ENCODE measurements around the gene CALHM2. TPM values are rescaled to one million over a fixed set of nuclear protein-coding genes. Genes with fewer than 3 reads are reported as not detected.

Gene CALHM2
- polyA plus RNA-seq, 4 donors, result 11.8 to 34.7 (median 12.6) TPM

- DNase-seq (ENCODE audit: low read depth in 4 of 4, low spot score in 3 of 4), result no peak
Measured at GRCh38 chr10:103451091-103451813, 918 bp downstream of the CALHM2 start.

DNA sequence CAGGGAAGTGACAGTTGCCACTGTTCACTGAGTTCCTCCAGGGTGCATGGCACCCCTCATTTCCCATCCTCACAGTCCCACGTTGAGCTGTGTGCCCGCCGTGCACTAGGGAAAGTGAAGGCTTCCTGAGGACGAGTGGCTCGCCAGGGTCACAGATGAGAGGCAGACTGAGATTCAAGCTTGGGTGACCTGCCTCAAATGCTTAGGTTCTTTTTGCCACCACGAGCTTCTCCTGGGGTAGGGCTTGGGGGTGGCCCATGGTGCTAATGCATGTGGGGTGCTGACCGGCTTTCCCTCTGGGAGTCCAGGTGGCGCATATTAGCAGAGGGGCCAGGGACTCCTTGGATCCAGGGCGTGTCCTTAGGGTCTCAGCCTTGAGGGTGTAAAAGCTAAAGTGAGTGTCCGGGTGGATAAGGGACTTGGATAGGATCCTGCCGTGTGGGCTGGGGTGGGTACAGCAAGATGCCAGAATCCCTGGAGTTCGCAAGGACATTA lies 1.9 kb downstream of the CALHM2 start:
- no peak for DNase-seq (ENCODE audit: low read depth in 4 of 4, low spot score in 3 of 4)

DNA sequence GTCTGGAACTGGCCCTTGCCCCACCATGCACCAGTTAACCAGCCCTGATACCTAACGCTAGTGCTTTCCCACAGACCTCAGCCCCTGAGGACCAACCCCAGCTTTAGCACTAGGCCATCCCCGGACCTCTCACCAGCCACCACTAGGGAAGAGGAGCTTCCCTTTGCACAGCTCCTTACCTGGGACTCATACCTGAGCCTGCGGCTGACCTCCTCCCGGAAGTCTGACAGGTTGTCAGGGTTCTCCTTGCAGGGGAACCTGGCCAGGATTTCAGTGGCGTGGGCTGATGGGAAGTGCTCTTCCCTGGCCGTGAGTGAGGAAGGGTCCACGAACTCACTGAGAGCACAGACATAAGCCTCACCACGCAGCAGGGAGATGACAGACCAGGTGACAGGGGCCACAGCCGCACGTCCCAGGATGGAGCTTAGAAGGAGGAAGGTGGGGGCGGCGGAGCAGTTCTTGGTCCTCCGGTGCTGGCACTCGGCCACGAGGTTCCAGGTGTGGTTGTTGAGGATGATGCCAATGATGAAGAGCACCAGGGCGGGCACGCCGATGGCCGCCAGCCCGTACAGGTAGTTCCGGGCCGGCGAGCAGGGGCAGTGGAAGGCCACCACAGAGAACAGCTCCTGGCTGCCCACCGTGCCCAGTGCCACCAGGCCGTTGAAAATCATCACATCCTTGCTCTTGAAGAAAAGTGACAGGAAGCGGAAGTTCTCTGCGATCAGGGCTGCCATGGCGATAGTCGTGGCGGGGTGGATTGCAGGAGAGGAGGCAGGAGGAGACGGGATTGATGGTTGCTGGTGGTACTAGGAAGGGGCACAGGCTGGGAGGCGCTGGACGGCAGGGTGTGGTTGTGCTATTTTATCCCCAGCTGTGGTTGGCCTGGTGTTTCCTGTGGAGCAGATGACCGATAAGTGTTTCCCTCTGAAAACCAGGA lies 2.7 kb downstream of the CALHM2 start:
- no peak for DNase-seq (ENCODE audit: low read depth in 4 of 4, low spot score in 3 of 4)

- no peak for DNase-seq (ENCODE audit: low read depth in 4 of 4, low spot score in 3 of 4)
Measured at GRCh38 chr10:103448746-103449145, 3.4 kb downstream of the CALHM2 start.

DNA sequence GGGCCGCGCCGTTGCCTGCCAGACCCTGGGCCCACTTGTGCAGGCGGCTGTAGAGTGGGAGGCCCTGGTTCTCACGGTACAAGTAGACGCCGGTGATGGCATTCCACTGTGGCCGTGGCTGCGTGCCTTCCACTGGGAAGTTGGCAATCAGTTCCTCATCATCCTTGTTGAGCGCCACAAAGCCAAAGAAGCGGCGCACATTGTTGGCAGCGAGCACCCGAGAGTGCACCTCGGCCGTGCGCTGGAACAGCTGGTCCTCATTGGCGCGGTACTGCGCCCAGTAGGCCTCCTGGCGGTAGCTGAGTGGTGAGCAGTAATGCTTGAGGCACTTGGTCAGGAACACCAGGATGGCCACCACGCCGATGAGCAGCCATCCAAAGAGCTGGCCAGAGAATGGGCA lies 5.0 kb downstream of the CALHM2 start:
- no peak for DNase-seq (ENCODE audit: low read depth in 4 of 4, low spot score in 3 of 4)

GRCh38 chr10:103445767-103446567 lies 6.2 kb downstream of the CALHM2 start:
- DNase-seq (ENCODE audit: low read depth in 4 of 4, low spot score in 3 of 4), result no peak

DNA sequence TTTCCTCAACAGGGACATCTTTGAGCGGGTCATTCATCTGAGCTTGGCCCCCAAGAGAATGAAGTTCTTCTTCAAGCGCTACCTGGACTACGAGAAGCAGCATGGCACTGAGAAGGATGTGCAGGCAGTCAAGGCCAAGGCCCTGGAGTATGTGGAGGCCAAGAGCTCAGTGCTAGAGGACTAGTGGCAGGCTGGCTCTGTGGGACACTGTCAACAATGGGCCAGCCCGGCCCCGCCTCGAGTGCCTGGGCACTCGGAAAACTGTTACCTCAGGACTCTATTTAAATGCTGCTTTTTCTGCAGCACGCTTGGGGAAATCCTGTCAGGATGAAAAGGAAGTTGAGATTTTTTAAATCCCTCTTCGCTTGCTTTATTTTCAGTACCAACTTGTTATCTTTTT lies 6.8 kb downstream of the CALHM2 start:
- no peak for DNase-seq (ENCODE audit: low read depth in 4 of 4, low spot score in 3 of 4)

GRCh38 chr10:103444478-103444877 lies 7.7 kb downstream of the CALHM2 start:
- DNase-seq (ENCODE audit: low read depth in 4 of 4, low spot score in 3 of 4), result no peak

- DNase-seq (ENCODE audit: low read depth in 4 of 4, low spot score in 3 of 4), result no peak
Measured at GRCh38 chr10:103443475-103444185, 8.5 kb downstream of the CALHM2 start.

- no peak for DNase-seq (ENCODE audit: low read depth in 4 of 4, low spot score in 3 of 4)
Measured at GRCh38 chr10:103442031-103442461, 10.1 kb downstream of the CALHM2 start.

DNA sequence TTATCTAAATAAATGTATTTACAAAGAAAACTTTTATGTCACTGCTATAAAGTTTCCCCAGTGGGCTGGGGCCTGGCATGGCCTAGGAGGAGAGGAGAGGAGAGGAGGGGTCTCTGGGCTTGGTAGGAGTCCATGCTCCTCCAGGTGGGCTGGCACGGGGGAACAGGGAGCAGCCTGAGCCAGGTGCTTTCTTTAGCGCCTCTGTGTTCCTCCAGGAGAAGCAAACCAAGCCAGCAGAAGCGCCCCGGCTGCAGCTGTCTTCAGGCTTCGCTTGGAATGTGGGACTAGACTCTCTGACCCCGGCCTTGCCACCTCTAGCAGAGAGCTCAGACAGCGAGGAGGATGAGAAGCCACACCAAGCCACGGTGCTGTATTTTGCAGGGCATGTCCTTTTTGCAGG lies 10.6 kb downstream of the CALHM2 start:
- DNase-seq (ENCODE audit: low read depth in 4 of 4, low spot score in 3 of 4), result no peak

DNA sequence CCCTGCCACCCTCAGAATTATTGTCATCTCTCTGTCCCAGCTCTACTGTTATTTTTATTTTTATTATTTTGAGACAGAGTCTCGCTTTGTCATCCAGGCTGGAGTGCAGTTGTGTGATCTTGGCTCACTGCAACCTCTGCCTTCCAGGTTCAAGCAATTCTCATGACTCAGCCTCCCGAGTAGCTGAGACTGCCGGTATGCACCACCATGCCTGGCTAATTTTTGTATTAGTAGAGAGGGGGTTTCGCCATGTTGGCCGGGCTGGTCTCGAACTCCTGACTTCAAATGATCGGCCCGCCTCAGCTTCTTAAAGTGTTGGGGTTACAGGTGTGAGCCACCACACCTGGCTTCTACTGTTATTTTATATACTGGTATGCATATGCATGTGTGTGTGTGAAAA lies 11.0 kb downstream of the CALHM2 start:
- DNase-seq (ENCODE audit: low read depth in 4 of 4, low spot score in 3 of 4), result no peak

DNA sequence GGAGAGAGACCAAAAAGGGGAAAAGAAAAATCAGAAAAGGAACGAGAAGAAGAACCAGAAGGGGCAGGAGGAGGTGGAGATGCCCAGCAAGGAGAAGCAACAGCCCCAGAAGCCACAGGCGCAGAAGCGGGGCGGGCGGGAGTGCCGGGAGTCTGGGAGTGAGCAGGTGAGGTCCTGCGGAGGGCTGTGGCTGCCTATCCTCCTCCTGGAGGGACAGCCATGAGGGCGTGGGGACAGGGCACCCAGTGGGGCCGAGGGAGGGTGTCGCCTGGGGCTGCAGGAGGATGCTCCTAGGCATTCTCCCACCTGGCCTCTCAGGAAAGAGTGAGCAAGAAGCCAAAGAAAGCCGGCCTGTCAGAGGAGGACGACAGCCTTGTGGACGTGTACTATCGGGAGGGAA lies 11.8 kb downstream of the CALHM2 start:
- no peak for DNase-seq (ENCODE audit: low read depth in 4 of 4, low spot score in 3 of 4)

DNA sequence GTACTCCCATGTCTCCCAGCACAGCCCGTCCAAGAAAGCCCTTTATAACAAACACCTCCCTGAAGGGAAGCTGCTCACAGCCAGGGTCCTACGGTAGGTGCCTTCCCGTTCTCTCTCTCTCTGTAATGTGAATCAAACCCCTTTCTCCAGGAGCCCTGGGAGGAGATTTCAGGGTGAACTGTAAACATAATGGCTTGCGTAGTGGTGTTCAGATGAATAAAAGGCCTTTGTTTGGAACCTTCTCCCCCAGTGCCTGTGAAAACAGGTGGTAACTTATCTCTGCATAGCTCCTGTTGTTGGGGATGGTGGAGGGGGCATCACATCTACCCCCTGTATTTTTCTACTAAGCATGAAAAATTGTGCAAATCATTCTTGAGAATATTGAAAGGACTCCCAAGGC lies 12.4 kb downstream of the CALHM2 start:
- DNase-seq (ENCODE audit: low read depth in 4 of 4, low spot score in 3 of 4), result no peak

GRCh38 chr10:103433858-103434257 lies 18.3 kb downstream of the CALHM2 start:
- DNase-seq (ENCODE audit: low read depth in 4 of 4, low spot score in 3 of 4), result no peak

DNA sequence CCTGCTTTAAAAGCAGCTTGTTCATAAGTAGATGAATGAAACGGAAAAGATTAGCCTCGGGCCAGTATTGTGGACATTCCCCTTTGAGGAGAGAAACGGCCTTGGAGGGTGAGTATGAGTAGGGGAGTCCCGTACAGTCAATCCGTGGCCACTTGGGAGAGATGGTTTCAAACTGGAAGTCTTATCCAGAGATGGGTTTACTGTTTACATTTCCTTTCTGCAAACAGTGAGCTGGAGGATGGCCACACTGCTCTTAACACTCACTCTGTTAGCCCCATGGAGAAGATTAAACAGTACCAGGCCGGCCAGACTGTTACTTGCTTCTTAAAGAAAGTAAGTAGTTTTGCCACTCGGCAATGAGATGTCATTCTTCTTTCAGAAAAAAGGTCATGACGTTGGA lies 20.3 kb downstream of the CALHM2 start:
- DNase-seq (ENCODE audit: low read depth in 4 of 4, low spot score in 3 of 4), result no peak

DNA sequence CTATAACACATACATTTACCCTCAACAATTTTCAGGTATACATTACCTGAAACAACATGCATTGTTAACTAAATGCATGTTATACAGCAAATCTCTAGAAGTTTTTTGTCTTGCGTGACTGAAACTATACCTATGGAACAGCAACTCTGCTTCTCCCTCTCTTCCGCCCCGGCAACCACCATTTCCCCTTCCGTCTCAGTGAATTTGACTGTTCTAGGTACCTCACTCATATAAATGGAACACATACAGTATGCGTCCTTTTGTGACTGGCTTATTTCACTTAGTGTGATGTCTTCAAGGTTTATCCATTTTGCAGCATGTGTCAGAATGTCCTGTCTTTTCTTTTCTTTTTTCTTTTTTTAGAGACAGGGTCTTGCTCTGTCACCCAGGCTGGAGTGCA lies 22.5 kb downstream of the CALHM2 start:
- DNase-seq (ENCODE audit: low read depth in 4 of 4, low spot score in 3 of 4), result no peak

GRCh38 chr10:103428989-103429643 lies 23.1 kb downstream of the CALHM2 start:
- DNase-seq (ENCODE audit: low read depth in 4 of 4, low spot score in 3 of 4), result no peak

DNA sequence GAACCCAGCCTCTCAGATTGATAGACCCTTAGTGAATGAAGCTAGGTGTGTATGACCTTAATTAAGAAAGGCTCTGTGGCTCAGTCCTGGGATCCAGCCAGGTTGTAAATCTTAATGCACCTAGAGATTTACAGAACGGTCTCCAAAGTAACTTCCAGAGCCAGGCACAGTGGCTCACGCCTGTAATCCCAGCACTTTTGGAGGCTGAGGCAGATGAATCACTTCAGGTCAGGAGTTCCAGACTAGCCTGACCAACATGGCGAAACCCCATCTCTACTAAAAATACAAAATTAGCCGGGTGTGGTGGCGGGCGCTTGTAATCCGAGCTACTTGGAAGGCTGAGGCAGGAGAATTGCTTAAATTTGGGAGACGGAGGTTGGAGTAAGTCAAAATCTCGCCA lies 24.3 kb downstream of the CALHM2 start:
- DNase-seq (ENCODE audit: low read depth in 4 of 4, low spot score in 3 of 4), result no peak

- DNase-seq (ENCODE audit: low read depth in 4 of 4, low spot score in 3 of 4), result no peak
Measured at GRCh38 chr10:103423748-103424147, 28.4 kb downstream of the CALHM2 start.

All from left renal pelvis (tissue), 4 donors.